Activated T-helper 1 cell treated with anti-CD3 and anti-CD28 coated beads, Interleukin-12 subunit alpha, Interleukin-12 subunit beta, Interleukin-2, Interleukin-4 antibody, amounts not matched to agents 30 ng/mL and 10 ng/mL and 1 ng/mL, durations not matched to agents 14 hours and 24 hours and 36 hours (primary cell): Measurements from ENCODE around the gene HABP2. TPM values are rescaled to one million over a fixed set of nuclear protein-coding genes. Genes with fewer than 3 reads are reported as not detected.

Source experiments
- DNase-seq: peaks from one replicate; pipeline ENCODE4 v3.0.0; 2021; ENCODE audit warnings: low spot score
- H3K27ac Mint-ChIP-seq: one replicate; pipeline ENCODE4 v1.8.0; 2021; ENCODE audit warnings: mild to moderate bottlenecking, mixed read lengths
- H3K27me3 Mint-ChIP-seq: one replicate; pipeline ENCODE4 v1.8.0; 2022; ENCODE audit warnings: mild to moderate bottlenecking, moderate library complexity, mixed read lengths; ENCODE audit not compliant: insufficient read depth
- H3K36me3 Mint-ChIP-seq: one replicate; pipeline ENCODE4 v1.8.0; 2021; ENCODE audit warnings: low read depth, mixed read lengths
- H3K4me1 Mint-ChIP-seq: one replicate; pipeline ENCODE4 v1.8.0; 2021; ENCODE audit warnings: low read depth, mixed read lengths
- H3K4me3 Mint-ChIP-seq: one replicate; pipeline ENCODE4 v1.8.0; 2021; ENCODE audit warnings: mild to moderate bottlenecking, moderate library complexity, mixed read lengths
- H3K9me3 Mint-ChIP-seq: one replicate; pipeline ENCODE4 v1.8.0; 2021; ENCODE audit warnings: mixed read lengths
- intact Hi-C: fragments of 100-400 bp; cut with micrococcal nuclease; formaldehyde crosslinking; loops from one replicate; pipeline ENCODE4 v1.15.1; 2024
- total RNA-seq: library from RNA; stranded (reverse); gene quantifications from 2 replicates; pipeline ENCODE4 v1.2.3, GENCODE V29; 2022

HABP2 gene
- total RNA-seq, 1 donor from 2014 or later, result not detected

- H3K4me3 Mint-ChIP-seq, result no peak overlapping the region
- H3K27me3 Mint-ChIP-seq, result no peaks in the 10 kb centered on the region
- H3K36me3 Mint-ChIP-seq, result no peaks in the 10 kb centered on the region
- H3K9me3 Mint-ChIP-seq, result no peaks in the 10 kb centered on the region
- peaks cover 7% of the 10 kb centered on the region for H3K4me1 Mint-ChIP-seq
- DNase-seq, result no peak
- H3K27ac Mint-ChIP-seq, result no peak overlapping the region
- intact Hi-C loops, result loop anchor here (10.0 kb wide), 2 partner anchors 112 to 1002 kb away; no protein-coding TSS in a partner anchor
These were observed 14.0 kb downstream of the HABP2 start for GRCh38 chr10:113566888-113567287.

GRCh38 chr10:113569576-113569975 lies 16.7 kb downstream of the HABP2 start:
- no peak overlapping the region for H3K27ac Mint-ChIP-seq

GRCh38 chr10:113572520-113573290 lies 19.9 kb downstream of the HABP2 start:
- no peaks in the 10 kb centered on the region for H3K4me1 Mint-ChIP-seq
- H3K4me3 Mint-ChIP-seq, result no peak overlapping the region
- no peaks in the 10 kb centered on the region for H3K36me3 Mint-ChIP-seq
- H3K9me3 Mint-ChIP-seq, result no peaks in the 10 kb centered on the region
- DNase-seq, result no peak
- intact Hi-C loops, result no loop called here
- no peaks in the 10 kb centered on the region for H3K27me3 Mint-ChIP-seq
- H3K27ac Mint-ChIP-seq, result no peak overlapping the region

More at GRCh38 chr10:113569576-113569975, 16.7 kb downstream of the HABP2 start:
- Mint-ChIP-seq H3K36me3 (no peaks in the 10 kb centered on the region), H3K4me3 (no peak overlapping the region), H3K27me3 (no peaks in the 10 kb centered on the region), H3K9me3 (no peaks in the 10 kb centered on the region), H3K4me1 (no peaks in the 10 kb centered on the region)
- intact Hi-C loops, result loop anchor here (10.0 kb wide), 2 partner anchors 115 to 1005 kb away; no protein-coding TSS in a partner anchor
- DNase-seq, result no peak

- intact Hi-C loops, result no loop called here
- no peaks in the 10 kb centered on the region for H3K36me3 Mint-ChIP-seq
- no peaks in the 10 kb centered on the region for H3K4me1 Mint-ChIP-seq
- no peak overlapping the region for H3K4me3 Mint-ChIP-seq
- H3K27ac Mint-ChIP-seq, result no peak overlapping the region
- no peaks in the 10 kb centered on the region for H3K9me3 Mint-ChIP-seq
- no peak for DNase-seq
- H3K27me3 Mint-ChIP-seq, result no peaks in the 10 kb centered on the region
These were observed 20.5 kb downstream of the HABP2 start for GRCh38 chr10:113573368-113573767.

GRCh38 chr10:113576852-113577251 lies 24.0 kb downstream of the HABP2 start:
- Mint-ChIP-seq H3K4me1 (no peaks in the 10 kb centered on the region), H3K4me3 (no peak overlapping the region), H3K27ac (no peak overlapping the region), H3K9me3 (no peaks in the 10 kb centered on the region), H3K27me3 (no peaks in the 10 kb centered on the region), H3K36me3 (no peaks in the 10 kb centered on the region)
- no peak for DNase-seq
- intact Hi-C loops, result no loop called here

- no peak for DNase-seq
- no peaks in the 10 kb centered on the region for H3K9me3 Mint-ChIP-seq
- H3K27me3 Mint-ChIP-seq, result no peaks in the 10 kb centered on the region
- H3K4me3 Mint-ChIP-seq, result no peak overlapping the region
- intact Hi-C loops, result no loop called here
- no peak overlapping the region for H3K27ac Mint-ChIP-seq
- H3K36me3 Mint-ChIP-seq, result no peaks in the 10 kb centered on the region
- no peaks in the 10 kb centered on the region for H3K4me1 Mint-ChIP-seq
These were observed 25.9 kb downstream of the HABP2 start for GRCh38 chr10:113578773-113579172.

- H3K4me3 Mint-ChIP-seq, result no peak overlapping the region
- intact Hi-C loops, result no loop called here
These were observed 28.2 kb downstream of the HABP2 start for GRCh38 chr10:113581092-113581491.

GRCh38 chr10:113583571-113583970 lies 30.7 kb downstream of the HABP2 start:
- H3K36me3 Mint-ChIP-seq, result no peaks in the 10 kb centered on the region
- intact Hi-C loops, result no loop called here
- H3K4me3 Mint-ChIP-seq, result no peak overlapping the region
- H3K27ac Mint-ChIP-seq, result no peak overlapping the region
- DNase-seq, result no peak
- H3K4me1 Mint-ChIP-seq, result no peaks in the 10 kb centered on the region
- peaks cover 3% of the 10 kb centered on the region for H3K27me3 Mint-ChIP-seq
- H3K9me3 Mint-ChIP-seq, result no peaks in the 10 kb centered on the region

More at GRCh38 chr10:113581092-113581491, 28.2 kb downstream of the HABP2 start:
- Mint-ChIP-seq H3K27me3 (peaks cover 3% of the 10 kb centered on the region), H3K4me1 (no peaks in the 10 kb centered on the region), H3K9me3 (no peaks in the 10 kb centered on the region), H3K27ac (no peak overlapping the region), H3K36me3 (no peaks in the 10 kb centered on the region)
- DNase-seq, result no peak

GRCh38 chr10:113585949-113586348 lies 33.1 kb downstream of the HABP2 start:
- Mint-ChIP-seq H3K27ac (no peak overlapping the region), H3K4me1 (no peaks in the 10 kb centered on the region), H3K36me3 (no peaks in the 10 kb centered on the region), H3K9me3 (no peaks in the 10 kb centered on the region), H3K4me3 (no peak overlapping the region), H3K27me3 (peaks cover 3% of the 10 kb centered on the region)
- intact Hi-C loops, result no loop called here
- no peak for DNase-seq

GRCh38 chr10:113589201-113589770 lies 36.4 kb downstream of the HABP2 start:
- Mint-ChIP-seq H3K27ac (no peak overlapping the region), H3K4me3 (no peak overlapping the region)
- intact Hi-C loops, result no loop called here

GRCh38 chr10:113590581-113590980 lies 37.7 kb downstream of the HABP2 start:
- Mint-ChIP-seq H3K4me1 (no peaks in the 10 kb centered on the region), H3K4me3 (no peak overlapping the region), H3K36me3 (no peaks in the 10 kb centered on the region), H3K27ac (no peak overlapping the region), H3K27me3 (peaks cover 12% of the 10 kb centered on the region), H3K9me3 (no peaks in the 10 kb centered on the region)
- intact Hi-C loops, result no loop called here
- DNase-seq, result no peak

More at GRCh38 chr10:113589201-113589770, 36.4 kb downstream of the HABP2 start:
- no peak for DNase-seq
- peaks cover 15% of the 10 kb centered on the region for H3K27me3 Mint-ChIP-seq
- no peaks in the 10 kb centered on the region for H3K9me3 Mint-ChIP-seq
- H3K4me1 Mint-ChIP-seq, result no peaks in the 10 kb centered on the region
- H3K36me3 Mint-ChIP-seq, result no peaks in the 10 kb centered on the region

- H3K4me3 Mint-ChIP-seq, result no peak overlapping the region
- intact Hi-C loops, result no loop called here
- no peak overlapping the region for H3K27ac Mint-ChIP-seq
- H3K9me3 Mint-ChIP-seq, result no peaks in the 10 kb centered on the region
- H3K27me3 Mint-ChIP-seq, result peaks cover 12% of the 10 kb centered on the region
- no peaks in the 10 kb centered on the region for H3K4me1 Mint-ChIP-seq
- no peaks in the 10 kb centered on the region for H3K36me3 Mint-ChIP-seq
- no peak for DNase-seq
These were observed 39.5 kb downstream of the HABP2 start for GRCh38 chr10:113592380-113592779.

- Mint-ChIP-seq H3K36me3 (no peaks in the 10 kb centered on the region), H3K4me1 (no peaks in the 10 kb centered on the region), H3K9me3 (no peaks in the 10 kb centered on the region), H3K27me3 (peaks cover 12% of the 10 kb centered on the region), H3K4me3 (no peak overlapping the region), H3K27ac (no peak overlapping the region)
- intact Hi-C loops, result no loop called here
- no peak for DNase-seq
These were observed 41.8 kb downstream of the HABP2 start for GRCh38 chr10:113594652-113595051.
